ENCODE measurements around the gene CTXN1. TPM values are rescaled to one million over a fixed set of nuclear protein-coding genes. Genes with fewer than 3 reads are reported as not detected.

The CTXN1 gene
- total RNA-seq, 6 experiments from 2014 or later: 5.0 to 14.0 (median 5.4) TPM

GRCh38 chr19:7887408-7888144 is 38.4 kb downstream of the CTXN1 start:
- no peaks in the 10 kb centered on the region for H3K36me3 Mint-ChIP-seq (ENCODE audit: low read depth)
- H3K4me1 Mint-ChIP-seq (ENCODE audit: low read depth): peaks cover 8% of the 10 kb centered on the region; the same call in 1 of the 2 replicates
- peaks cover 4% of the 10 kb centered on the region for H3K27me3 Mint-ChIP-seq (ENCODE audit: insufficient read depth)
- DNase-seq: no peak
- H3K4me3 Mint-ChIP-seq: no peak overlapping the region; the same call in 1 of the 2 replicates
- H3K27ac Mint-ChIP-seq: no peak overlapping the region
- no peak for TF ChIP-seq CTCF (IDR thresholded peaks at IDR 0.05)
- H3K9me3 Mint-ChIP-seq: no peaks in the 10 kb centered on the region

GRCh38 chr19:7885818-7886217 is 40.1 kb downstream of the CTXN1 start:
- Mint-ChIP-seq H3K4me3 (no peak overlapping the region), H3K4me1 (ENCODE audit: low read depth) (peaks cover 8% of the 10 kb centered on the region; the same call in 1 of the 2 replicates), H3K27ac (no peak overlapping the region), H3K27me3 (ENCODE audit: insufficient read depth) (peaks cover 4% of the 10 kb centered on the region), H3K36me3 (ENCODE audit: low read depth) (no peaks in the 10 kb centered on the region), H3K9me3 (no peaks in the 10 kb centered on the region)
- no peak for DNase-seq
- TF ChIP-seq CTCF (IDR thresholded peaks at IDR 0.05): no peak

DNA sequence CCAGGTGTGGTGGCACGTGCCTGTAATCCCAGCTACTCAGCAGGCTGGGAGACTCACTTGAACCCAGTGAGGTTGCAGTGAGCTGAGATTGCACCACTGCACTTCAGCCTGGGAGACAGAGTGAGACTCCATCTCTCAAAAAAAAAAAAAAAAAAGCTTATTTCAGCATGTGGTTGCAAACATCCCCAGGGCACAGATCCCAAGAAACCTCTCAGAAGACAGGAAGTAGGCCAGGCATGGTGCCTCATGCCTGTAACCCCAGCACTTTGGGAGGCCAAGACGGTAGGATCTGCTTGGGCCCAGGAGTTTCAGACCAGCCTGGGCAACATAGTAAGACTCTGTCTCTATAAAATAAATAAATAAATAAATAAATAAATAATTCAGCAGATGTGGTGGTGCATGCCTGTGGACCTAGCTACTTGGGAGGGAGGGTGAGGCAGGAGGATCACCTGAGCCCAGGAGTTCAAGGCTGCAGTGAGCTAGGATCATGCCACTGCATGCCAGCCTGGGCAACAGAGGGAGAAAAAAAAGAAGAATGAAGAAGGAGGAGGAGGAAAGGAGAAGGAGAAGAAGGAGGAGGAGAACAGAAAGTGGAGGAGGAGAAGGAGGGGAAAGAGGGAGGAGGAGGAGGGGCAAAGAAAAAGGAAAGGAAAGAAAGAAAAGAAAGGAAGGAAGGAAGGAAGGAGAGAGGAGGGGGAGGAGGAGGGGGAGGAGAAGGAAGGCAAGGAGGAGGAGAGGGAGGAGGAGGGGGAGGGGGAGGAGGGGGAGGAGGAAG is 42.0 kb downstream of the CTXN1 start:
- Mint-ChIP-seq H3K36me3 (ENCODE audit: low read depth) (no peaks in the 10 kb centered on the region), H3K4me3 (no peak overlapping the region), H3K9me3 (no peaks in the 10 kb centered on the region), H3K4me1 (ENCODE audit: low read depth) (peaks cover 8% of the 10 kb centered on the region; the same call in 1 of the 2 replicates), H3K27ac (no peak overlapping the region; the same call in 1 of the 2 replicates), H3K27me3 (ENCODE audit: insufficient read depth) (peaks cover 4% of the 10 kb centered on the region)
- DNase-seq: peak; percentile 51
- TF ChIP-seq CTCF (IDR thresholded peaks at IDR 0.05): no peak

DNA sequence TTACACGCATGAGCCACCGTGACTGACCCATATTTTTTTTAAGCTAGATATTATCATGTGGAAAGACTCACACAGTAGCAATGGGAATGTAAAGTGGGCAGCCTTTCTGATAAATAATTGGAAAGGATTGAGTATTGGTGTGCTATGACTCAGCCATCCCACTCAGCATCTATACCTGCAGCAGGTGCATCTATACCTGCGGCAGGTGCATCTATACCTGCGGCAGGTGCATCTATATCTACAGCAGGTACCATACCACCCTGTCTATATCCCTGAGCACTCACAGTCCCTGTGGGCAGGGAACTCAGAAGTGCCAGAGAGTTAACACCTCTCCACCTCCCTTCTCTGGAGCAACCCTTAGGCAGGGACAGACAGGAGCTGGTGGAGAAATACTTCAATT is 42.8 kb downstream of the CTXN1 start:
- no peak overlapping the region for H3K27ac Mint-ChIP-seq

GRCh38 chr19:7881910-7882309 is 44.0 kb downstream of the CTXN1 start:
- no peak overlapping the region for H3K27ac Mint-ChIP-seq
- no peak for DNase-seq
- H3K27me3 Mint-ChIP-seq (ENCODE audit: insufficient read depth): peaks cover 4% of the 10 kb centered on the region
- H3K36me3 Mint-ChIP-seq (ENCODE audit: low read depth): no peaks in the 10 kb centered on the region
- peaks cover 14% of the 10 kb centered on the region for H3K4me1 Mint-ChIP-seq (ENCODE audit: low read depth)
- H3K4me3 Mint-ChIP-seq: no peak overlapping the region
- no peak for TF ChIP-seq CTCF (IDR thresholded peaks at IDR 0.05)
- no peaks in the 10 kb centered on the region for H3K9me3 Mint-ChIP-seq

More for the DNA sequence above, 42.8 kb downstream of the CTXN1 start:
- H3K4me3 Mint-ChIP-seq: no peak overlapping the region
- peaks cover 8% of the 10 kb centered on the region; the same call in 1 of the 2 replicates for H3K4me1 Mint-ChIP-seq (ENCODE audit: low read depth)
- no peaks in the 10 kb centered on the region for H3K9me3 Mint-ChIP-seq
- H3K27me3 Mint-ChIP-seq (ENCODE audit: insufficient read depth): peaks cover 4% of the 10 kb centered on the region
- TF ChIP-seq CTCF (IDR thresholded peaks at IDR 0.05): no peak
- no peaks in the 10 kb centered on the region for H3K36me3 Mint-ChIP-seq (ENCODE audit: low read depth)
- DNase-seq: no peak
